BLaER1 (cell line): ENCODE results near the gene PBLD.

Experiments
- H3K27ac ChIP-seq: shearing (Covaris generic); formaldehyde crosslinking; 2 replicates; pipeline ENCODE4 v1.8.1; 2022
- H3K27me3 ChIP-seq: shearing (Covaris generic); formaldehyde crosslinking; 2 replicates; pipeline ENCODE4 v1.8.1; 2022
- H3K36me3 ChIP-seq: shearing (Covaris generic); formaldehyde crosslinking; 2 replicates; pipeline ENCODE4 v1.8.1; 2022
- H3K4me1 ChIP-seq: shearing (Covaris generic); formaldehyde crosslinking; 2 replicates; pipeline ENCODE4 v1.8.1; 2022
- H3K4me2 ChIP-seq: shearing (Covaris generic); formaldehyde crosslinking; 2 replicates; pipeline ENCODE4 v1.8.1; 2022
- H3K4me3 ChIP-seq: shearing (Covaris generic); formaldehyde crosslinking; 2 replicates; pipeline ENCODE4 v1.8.1; 2022
- H3K9ac ChIP-seq: shearing (Covaris generic); formaldehyde crosslinking; 2 replicates; pipeline ENCODE4 v1.8.1; 2022
- H3K9me3 ChIP-seq: shearing (Covaris generic); formaldehyde crosslinking; 2 replicates; pipeline ENCODE4 v1.8.1; 2022
- H4K20me1 ChIP-seq: shearing (Covaris generic); formaldehyde crosslinking; 2 replicates; pipeline ENCODE4 v1.8.1; 2022
- Cebpa-rat ChIP-seq: shearing (Covaris generic); IDR thresholded peaks from 2 replicates; pipeline ENCODE4 v1.8.1; 2022

Gene PBLD

GRCh38 chr10:68346774-68347173, 14.0 kb upstream of the PBLD start:
- peaks cover 80% of the 10 kb centered on the region for H3K36me3 ChIP-seq
- H3K4me1 ChIP-seq = no peaks in the 10 kb centered on the region
- H4K20me1 ChIP-seq = peaks cover 65% of the 10 kb centered on the region
- H3K27ac ChIP-seq = no peak overlapping the region
- no peaks in the 10 kb centered on the region for H3K27me3 ChIP-seq
- H3K4me2 ChIP-seq = no peak overlapping the region
- H3K4me3 ChIP-seq = no peak overlapping the region
- no peak overlapping the region for H3K9ac ChIP-seq
- no peak for TF ChIP-seq Cebpa-rat
- H3K9me3 ChIP-seq = no peaks in the 10 kb centered on the region

- Histone ChIP-seq H3K9ac (no peak overlapping the region), H3K4me2 (no peak overlapping the region), H3K27ac (no peak overlapping the region), H3K9me3 (no peaks in the 10 kb centered on the region), H3K4me3 (no peak overlapping the region), H4K20me1 (peaks cover 76% of the 10 kb centered on the region), H3K36me3 (peaks cover 81% of the 10 kb centered on the region), H3K4me1 (no peaks in the 10 kb centered on the region), H3K27me3 (no peaks in the 10 kb centered on the region)
- no peak for TF ChIP-seq Cebpa-rat
These were observed 12.9 kb upstream of the PBLD start for GRCh38 chr10:68345621-68346020.

- no peaks in the 10 kb centered on the region for H3K27me3 ChIP-seq
- H3K4me1 ChIP-seq = no peaks in the 10 kb centered on the region
- no peak overlapping the region for H3K4me3 ChIP-seq
- no peak overlapping the region for H3K27ac ChIP-seq
- H4K20me1 ChIP-seq = peaks cover 99% of the 10 kb centered on the region
- H3K4me2 ChIP-seq = no peak overlapping the region
- no peaks in the 10 kb centered on the region for H3K9me3 ChIP-seq
- peaks cover 87% of the 10 kb centered on the region for H3K36me3 ChIP-seq
- no peak for TF ChIP-seq Cebpa-rat
- H3K9ac ChIP-seq = no peak overlapping the region
These were observed 10.3 kb upstream of the PBLD start for GRCh38 chr10:68342909-68343516.

- Histone ChIP-seq H3K4me2 (no peak overlapping the region), H3K9ac (no peak overlapping the region), H3K27me3 (no peaks in the 10 kb centered on the region), H3K36me3 (peaks cover 93% of the 10 kb centered on the region), H3K9me3 (no peaks in the 10 kb centered on the region), H3K27ac (no peak overlapping the region), H4K20me1 (peaks cover 100% of the 10 kb centered on the region), H3K4me1 (peaks cover 17% of the 10 kb centered on the region), H3K4me3 (no peak overlapping the region)
- TF ChIP-seq Cebpa-rat = no peak
These were observed 7.8 kb upstream of the PBLD start for GRCh38 chr10:68340358-68341080.

GRCh38 chr10:68336754-68337351, 4.1 kb upstream of the PBLD start:
- H3K36me3 ChIP-seq = peaks cover 58% of the 10 kb centered on the region
- no peaks in the 10 kb centered on the region for H3K9me3 ChIP-seq
- H3K4me3 ChIP-seq = 0 out of 2 replicates have a peak overlapping the region, but pooled peaks have one; percentile 88
- no peaks in the 10 kb centered on the region for H3K27me3 ChIP-seq
- H3K27ac ChIP-seq = no peak overlapping the region
- no peak overlapping the region for H3K9ac ChIP-seq
- peaks cover 93% of the 10 kb centered on the region for H4K20me1 ChIP-seq
- H3K4me1 ChIP-seq = peaks cover 26% of the 10 kb centered on the region
- TF ChIP-seq Cebpa-rat = no peak
- H3K4me2 ChIP-seq = peak overlapping the region; percentile 83

- peaks cover 73% of the 10 kb centered on the region for H4K20me1 ChIP-seq
- peaks cover 38% of the 10 kb centered on the region for H3K36me3 ChIP-seq
- peak overlapping the region; percentile 83 for H3K4me2 ChIP-seq
- no peaks in the 10 kb centered on the region for H3K27me3 ChIP-seq
- H3K27ac ChIP-seq = no peak overlapping the region
- H3K4me1 ChIP-seq = peaks cover 39% of the 10 kb centered on the region
- H3K9ac ChIP-seq = peak overlapping the region; percentile 100
- no peak for TF ChIP-seq Cebpa-rat
- no peaks in the 10 kb centered on the region for H3K9me3 ChIP-seq
- peak overlapping the region; percentile 88 for H3K4me3 ChIP-seq
These were observed 2.1 kb upstream of the PBLD start for GRCh38 chr10:68334672-68335467.

- peaks cover 27% of the 10 kb centered on the region for H3K36me3 ChIP-seq
- H3K4me3 ChIP-seq = peak overlapping the region; percentile 88
- peak overlapping the region; percentile 83 for H3K4me2 ChIP-seq
- peaks cover 45% of the 10 kb centered on the region for H3K4me1 ChIP-seq
- peaks cover 62% of the 10 kb centered on the region for H4K20me1 ChIP-seq
- H3K9me3 ChIP-seq = no peaks in the 10 kb centered on the region
- H3K27ac ChIP-seq = peak overlapping the region; percentile 100
- no peak for TF ChIP-seq Cebpa-rat
- H3K27me3 ChIP-seq = no peaks in the 10 kb centered on the region
- H3K9ac ChIP-seq = peak overlapping the region; percentile 100
These were observed 1.0 kb upstream of the PBLD start for GRCh38 chr10:68333440-68334431.

GRCh38 chr10:68333058-68333395, 299 bp upstream of the PBLD start:
- H3K4me3 ChIP-seq = peak overlapping the region; percentile 88
- H3K27ac ChIP-seq = peak overlapping the region; percentile 100
- no peak for TF ChIP-seq Cebpa-rat
- peak overlapping the region; percentile 100 for H3K9ac ChIP-seq
- H3K27me3 ChIP-seq = no peaks in the 10 kb centered on the region
- no peaks in the 10 kb centered on the region for H3K9me3 ChIP-seq
- peaks cover 22% of the 10 kb centered on the region; the same call in 1 of the 2 replicates for H3K36me3 ChIP-seq
- H3K4me2 ChIP-seq = peak overlapping the region; percentile 83
- peaks cover 52% of the 10 kb centered on the region for H3K4me1 ChIP-seq
- H4K20me1 ChIP-seq = peaks cover 55% of the 10 kb centered on the region
